Measurements from ENCODE around the gene EIF4ENIF1.

Gene EIF4ENIF1

DNA sequence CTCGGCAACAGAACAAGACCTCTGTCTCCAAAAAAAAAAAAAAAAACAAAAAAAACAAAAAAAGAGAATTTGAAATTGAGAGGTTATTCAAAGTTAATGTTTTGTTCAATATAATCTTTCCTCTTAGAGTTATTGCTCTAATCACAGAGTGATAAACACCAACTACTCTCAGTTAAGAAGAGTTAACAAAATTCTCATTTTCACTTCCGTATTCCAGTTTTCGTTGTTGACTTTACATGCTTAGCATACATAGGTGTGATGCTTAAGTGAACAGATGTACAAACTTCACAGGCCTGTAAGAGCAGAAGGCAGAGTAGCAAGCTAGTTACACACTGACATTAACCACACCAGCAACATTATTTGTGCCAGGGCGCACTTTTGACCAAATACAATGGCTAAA lies 12.3 kb downstream of the EIF4ENIF1 start:
- no peak overlapping the region for H3K4me3 ChIP-seq (ENCODE audit: low read depth, low read length)
- no peak for DNase-seq (ENCODE audit: low read depth)
- TF ChIP-seq, protein P1, sequence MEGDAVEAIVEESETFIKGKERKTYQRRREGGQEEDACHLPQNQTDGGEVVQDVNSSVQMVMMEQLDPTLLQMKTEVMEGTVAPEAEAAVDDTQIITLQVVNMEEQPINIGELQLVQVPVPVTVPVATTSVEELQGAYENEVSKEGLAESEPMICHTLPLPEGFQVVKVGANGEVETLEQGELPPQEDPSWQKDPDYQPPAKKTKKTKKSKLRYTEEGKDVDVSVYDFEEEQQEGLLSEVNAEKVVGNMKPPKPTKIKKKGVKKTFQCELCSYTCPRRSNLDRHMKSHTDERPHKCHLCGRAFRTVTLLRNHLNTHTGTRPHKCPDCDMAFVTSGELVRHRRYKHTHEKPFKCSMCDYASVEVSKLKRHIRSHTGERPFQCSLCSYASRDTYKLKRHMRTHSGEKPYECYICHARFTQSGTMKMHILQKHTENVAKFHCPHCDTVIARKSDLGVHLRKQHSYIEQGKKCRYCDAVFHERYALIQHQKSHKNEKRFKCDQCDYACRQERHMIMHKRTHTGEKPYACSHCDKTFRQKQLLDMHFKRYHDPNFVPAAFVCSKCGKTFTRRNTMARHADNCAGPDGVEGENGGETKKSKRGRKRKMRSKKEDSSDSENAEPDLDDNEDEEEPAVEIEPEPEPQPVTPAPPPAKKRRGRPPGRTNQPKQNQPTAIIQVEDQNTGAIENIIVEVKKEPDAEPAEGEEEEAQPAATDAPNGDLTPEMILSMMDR (IDR thresholded peaks at IDR 0.05; ENCODE audit: control insufficient read depth, extremely low read depth, insufficient read depth) = no peak

DNA sequence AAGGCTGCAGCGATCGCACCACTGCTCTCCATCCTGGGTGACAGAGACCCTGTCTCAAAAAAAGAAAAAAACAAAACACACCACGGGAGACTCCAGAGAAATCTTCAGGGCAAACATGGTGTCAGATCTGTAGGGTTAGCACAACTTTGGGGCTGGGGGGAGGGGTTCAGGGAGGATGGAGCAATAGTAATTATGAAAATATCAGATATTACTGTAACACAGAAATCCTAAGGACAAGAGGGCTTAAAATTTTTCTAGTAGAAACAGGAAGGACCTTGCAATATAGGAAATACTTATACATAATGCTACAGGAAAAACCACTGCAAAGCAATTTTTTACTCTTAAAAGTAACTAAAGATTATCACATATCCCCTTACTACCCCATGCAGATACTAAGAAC lies 13.8 kb downstream of the EIF4ENIF1 start:
- TF ChIP-seq, protein P1 (IDR thresholded peaks at IDR 0.05; ENCODE audit: control insufficient read depth, extremely low read depth, insufficient read depth) = no peak
- H3K4me3 ChIP-seq (ENCODE audit: low read depth, low read length) = no peak overlapping the region
- DNase-seq (ENCODE audit: low read depth) = no peak

- no peak for DNase-seq (ENCODE audit: low read depth)
- TF ChIP-seq, protein P1 (IDR thresholded peaks at IDR 0.05; ENCODE audit: control insufficient read depth, extremely low read depth, insufficient read depth) = no peak
- no peak overlapping the region for H3K4me3 ChIP-seq (ENCODE audit: low read depth, low read length)
Observed at GRCh38 chr22:31474743-31475142, 14.9 kb downstream of the EIF4ENIF1 start.

DNA sequence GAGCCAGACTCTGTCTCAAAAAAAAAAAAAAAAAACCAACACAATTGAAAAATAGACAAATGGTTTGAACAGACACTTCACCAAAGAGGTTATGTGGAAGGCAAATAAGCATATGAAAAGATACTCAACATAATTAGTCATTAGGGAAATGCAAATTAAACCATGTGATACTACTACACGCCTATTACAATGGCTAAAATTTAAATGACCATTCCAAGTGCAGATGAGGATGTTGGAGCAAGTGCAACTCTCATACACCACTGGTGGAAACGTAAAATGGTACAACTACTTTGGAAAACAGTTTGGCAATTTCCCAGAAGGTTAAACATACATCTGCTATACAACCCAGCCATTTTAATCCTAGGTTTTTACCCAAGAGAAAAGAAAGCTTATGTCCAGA lies 24.3 kb downstream of the EIF4ENIF1 start:
- no peak overlapping the region for H3K4me3 ChIP-seq (ENCODE audit: low read depth, low read length)
- DNase-seq (ENCODE audit: low read depth) = no peak
- TF ChIP-seq, protein P1 (IDR thresholded peaks at IDR 0.05; ENCODE audit: control insufficient read depth, extremely low read depth, insufficient read depth) = no peak

DNA sequence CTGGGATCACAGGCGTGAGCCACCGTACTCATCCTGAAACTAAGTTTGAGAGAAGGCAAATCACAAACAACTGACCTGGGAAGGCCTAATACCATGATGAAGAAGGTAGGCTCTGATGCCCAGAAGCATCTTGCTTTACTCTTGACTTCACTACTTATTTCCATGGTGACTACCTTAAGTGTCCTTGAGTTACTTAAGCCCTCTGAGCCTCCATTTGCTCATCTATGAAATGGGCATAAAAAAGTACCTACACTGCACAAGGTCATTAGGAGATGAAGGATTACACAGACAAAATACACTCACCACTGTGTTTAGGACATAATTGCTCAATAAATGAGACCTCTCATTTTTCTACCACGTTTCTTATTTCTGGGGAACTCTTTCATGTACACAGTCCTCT lies 27.9 kb downstream of the EIF4ENIF1 start:
- DNase-seq (ENCODE audit: low read depth) = no peak
- no peak overlapping the region for H3K4me3 ChIP-seq (ENCODE audit: low read depth, low read length)
- TF ChIP-seq, protein P1 (IDR thresholded peaks at IDR 0.05; ENCODE audit: control insufficient read depth, extremely low read depth, insufficient read depth) = no peak

GRCh38 chr22:31451709-31452571 lies 37.7 kb downstream of the EIF4ENIF1 start:
- TF ChIP-seq, protein P1 (IDR thresholded peaks at IDR 0.05; ENCODE audit: control insufficient read depth, extremely low read depth, insufficient read depth) = peak; percentile 82
- DNase-seq (ENCODE audit: low read depth) = peak; percentile 81
- no peak overlapping the region for H3K4me3 ChIP-seq (ENCODE audit: low read depth, low read length)

GRCh38 chr22:31449506-31449905 lies 40.1 kb downstream of the EIF4ENIF1 start:
- H3K4me3 ChIP-seq (ENCODE audit: low read depth, low read length) = no peak overlapping the region
- no peak for DNase-seq (ENCODE audit: low read depth)
- TF ChIP-seq, protein P1 (IDR thresholded peaks at IDR 0.05; ENCODE audit: control insufficient read depth, extremely low read depth, insufficient read depth) = no peak
